Ishikawa (cell line): Measurements from ENCODE around the gene ONECUT1.

Experiments used
- CEBPB ChIP-seq: IDR thresholded peaks from 2 replicates; pipeline ENCODE4 v1.6.1; 2012
- CREB1 ChIP-seq: IDR thresholded peaks from 2 replicates; pipeline ENCODE4 v1.6.1; 2012; ENCODE audit warnings: low read depth
- EGR1 ChIP-seq: IDR thresholded peaks from 2 replicates; pipeline ENCODE4 v1.6.1; 2012
- EP300 ChIP-seq: IDR thresholded peaks from 2 replicates; pipeline ENCODE4 v1.6.1; 2012; ENCODE audit warnings: borderline replicate concordance
- FOXM1 ChIP-seq: IDR thresholded peaks from 2 replicates; pipeline ENCODE4 v1.6.1; 2012; ENCODE audit warnings: low read depth, borderline replicate concordance
- MAX ChIP-seq: IDR thresholded peaks from 2 replicates; pipeline ENCODE4 v1.6.1; 2012
- NFIC ChIP-seq: IDR thresholded peaks from 2 replicates; pipeline ENCODE4 v1.6.1; 2012
- RAD21 ChIP-seq: IDR thresholded peaks from 2 replicates; pipeline ENCODE4 v1.6.1; 2012; ENCODE audit warnings: low read depth
- REST ChIP-seq: IDR thresholded peaks from 2 replicates; pipeline ENCODE4 v1.6.1; 2012; ENCODE audit warnings: low read depth, mild to moderate bottlenecking
- TAF1 ChIP-seq: IDR thresholded peaks from 2 replicates; pipeline ENCODE4 v1.6.1; 2012; ENCODE audit warnings: low read depth, mild to moderate bottlenecking
- TCF12 ChIP-seq: IDR thresholded peaks from 2 replicates; pipeline ENCODE4 v1.6.1; 2012; ENCODE audit warnings: low read depth
- TEAD4 ChIP-seq: IDR thresholded peaks from 2 replicates; pipeline ENCODE4 v1.6.1; 2012
- YY1 ChIP-seq: IDR thresholded peaks from 2 replicates; pipeline ENCODE4 v1.6.1; 2012; ENCODE audit warnings: low read depth
- ZBTB7A ChIP-seq: IDR thresholded peaks from 2 replicates; pipeline ENCODE4 v1.6.1; 2012; ENCODE audit warnings: low read depth
- TF ChIP-seq, protein P1 (sequence below): IDR thresholded peaks from 2 replicates; pipeline ENCODE4 v1.6.1; 2012

Gene ONECUT1

DNA sequence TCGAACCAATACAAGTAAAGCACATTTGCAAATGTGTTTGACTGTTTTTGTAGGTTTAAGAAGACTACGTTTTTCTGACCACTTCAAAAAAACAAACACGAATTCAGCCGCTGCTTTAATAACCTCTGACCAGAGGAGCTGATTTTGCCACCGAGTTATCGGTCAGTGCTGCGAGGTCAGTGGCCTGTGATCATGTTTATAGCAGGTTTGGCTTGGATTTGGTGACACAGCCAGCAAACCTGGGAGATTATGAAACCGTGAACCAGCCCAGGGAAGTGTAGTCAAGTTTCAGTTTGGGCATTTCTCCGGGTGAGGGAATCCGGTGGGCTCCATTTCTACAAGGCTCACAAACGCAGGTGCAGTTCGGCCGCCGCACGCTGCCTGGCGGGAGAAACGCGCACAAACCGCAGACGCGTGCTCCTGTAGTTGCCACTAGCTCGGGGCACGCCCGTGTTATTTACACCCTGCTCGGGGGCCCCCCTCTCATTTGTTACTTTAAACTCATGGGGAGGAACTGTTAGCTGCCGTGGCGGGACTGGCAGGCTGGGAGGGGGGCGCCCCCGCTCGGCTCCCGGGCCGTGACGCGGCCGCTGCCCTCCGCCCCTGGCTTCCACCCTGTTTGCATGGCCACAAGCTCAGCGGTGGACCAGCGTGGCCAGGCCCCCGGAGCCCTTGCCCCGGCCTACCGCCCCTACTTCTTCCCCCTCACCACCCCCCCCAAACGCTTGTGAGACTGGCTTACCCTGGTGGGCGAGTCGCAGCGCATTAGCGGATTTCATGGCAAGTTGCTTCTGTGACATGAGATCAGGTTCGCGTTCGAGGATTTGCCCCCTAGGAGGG lies 13.6 kb upstream of the ONECUT1 start:
- TF ChIP-seq EP300 = no peak
- no peak for TF ChIP-seq REST
- no peak for TF ChIP-seq EGR1
- no peak for TF ChIP-seq RAD21
- no peak for TF ChIP-seq YY1
- TF ChIP-seq TCF12 = no peak

GRCh38 chr15:52803108-52803466 lies 13.0 kb upstream of the ONECUT1 start:
- no peak for TF ChIP-seq TAF1
- no peak for TF ChIP-seq EGR1
- TF ChIP-seq, protein P1, sequence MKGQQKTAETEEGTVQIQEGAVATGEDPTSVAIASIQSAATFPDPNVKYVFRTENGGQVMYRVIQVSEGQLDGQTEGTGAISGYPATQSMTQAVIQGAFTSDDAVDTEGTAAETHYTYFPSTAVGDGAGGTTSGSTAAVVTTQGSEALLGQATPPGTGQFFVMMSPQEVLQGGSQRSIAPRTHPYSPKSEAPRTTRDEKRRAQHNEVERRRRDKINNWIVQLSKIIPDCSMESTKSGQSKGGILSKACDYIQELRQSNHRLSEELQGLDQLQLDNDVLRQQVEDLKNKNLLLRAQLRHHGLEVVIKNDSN = no peak
- TF ChIP-seq RAD21 = no peak
- no peak for TF ChIP-seq FOXM1
- no peak for TF ChIP-seq REST
- no peak for TF ChIP-seq CEBPB
- no peak for TF ChIP-seq MAX
- TF ChIP-seq EP300 = no peak
- no peak for TF ChIP-seq YY1
- TF ChIP-seq ZBTB7A = no peak
- TF ChIP-seq NFIC = no peak
- no peak for TF ChIP-seq TCF12
- no peak for TF ChIP-seq TEAD4
- no peak for TF ChIP-seq CREB1

DNA sequence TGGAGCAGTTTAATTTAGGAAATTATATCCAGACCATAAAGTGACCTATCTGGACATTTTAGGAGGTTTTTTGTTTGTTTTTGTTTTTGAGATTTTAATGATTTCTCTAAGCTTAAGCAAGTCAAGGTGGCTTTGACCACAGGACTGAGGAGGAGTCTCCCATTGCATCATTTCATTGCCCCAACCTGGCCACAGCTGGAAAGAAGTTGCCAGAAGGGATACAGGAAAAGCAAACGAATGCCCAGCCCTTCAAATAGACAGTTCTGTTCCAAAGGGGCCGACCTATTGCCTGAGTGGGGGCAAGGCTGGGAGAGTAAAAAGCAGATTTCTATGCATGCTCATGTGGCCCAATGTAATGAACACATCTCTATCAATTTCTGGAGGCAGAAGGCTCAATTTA lies 12.0 kb upstream of the ONECUT1 start:
- TF ChIP-seq, protein P1 = no peak
- no peak for TF ChIP-seq REST
- no peak for TF ChIP-seq CEBPB
- TF ChIP-seq FOXM1 = no peak
- TF ChIP-seq EP300 = no peak
- no peak for TF ChIP-seq TCF12
- TF ChIP-seq TAF1 = no peak
- no peak for TF ChIP-seq ZBTB7A
- TF ChIP-seq NFIC = no peak
- TF ChIP-seq TEAD4 = no peak
- TF ChIP-seq YY1 = no peak
- no peak for TF ChIP-seq RAD21
- no peak for TF ChIP-seq EGR1

GRCh38 chr15:52801748-52802085 lies 11.6 kb upstream of the ONECUT1 start:
- TF ChIP-seq EP300 (no peak), NFIC (no peak), RAD21 (no peak), YY1 (no peak), TCF12 (no peak), TAF1 (no peak), EGR1 (no peak), MAX (no peak), CREB1 (no peak), CEBPB (no peak), TEAD4 (no peak)
- TF ChIP-seq, protein P1 = no peak
